HepG2 (cell line): ENCODE data around the gene CACNA1G. TPM values are rescaled to one million over a fixed set of nuclear protein-coding genes. Genes with fewer than 3 reads are reported as not detected.
A peak's percentile ranks its signal among the peaks of the same experiment; 100 is the strongest.

Experiments used
- ASH2L ChIP-seq: fragments of 300-600, 200-600 bp; sonication (generic); IDR thresholded peaks from 2 replicates; pipeline ENCODE4 v1.7.0; 2017; ENCODE audit warnings: low read depth, mild to moderate bottlenecking, moderate library complexity, mixed read lengths, low read length; ENCODE audit not compliant: insufficient read length
- ELF4 ChIP-seq: sonication (generic); formaldehyde crosslinking; IDR thresholded peaks from 2 replicates; pipeline ENCODE4 v1.5.0; 2020; ENCODE audit warnings: missing genetic modification reagents, mild to moderate bottlenecking, moderate library complexity, borderline replicate concordance
- MLXIP ChIP-seq: sonication (generic); formaldehyde crosslinking; IDR thresholded peaks from 2 replicates; pipeline ENCODE4 v1.9.0; 2021; ENCODE audit warnings: missing genetic modification reagents, borderline replicate concordance
- MTF2 ChIP-seq: sonication (generic); formaldehyde crosslinking; IDR thresholded peaks from 2 replicates; pipeline ENCODE4 v1.5.0; 2020; ENCODE audit warnings: missing genetic modification reagents, borderline replicate concordance
- MXI1 ChIP-seq: IDR thresholded peaks from 3 replicates; pipeline ENCODE4 v1.6.1; 2012; ENCODE audit warnings: low read depth, low read length, inconsistent platforms, borderline replicate concordance
- MYC ChIP-seq: sonication (generic); formaldehyde crosslinking; IDR thresholded peaks from 2 replicates; pipeline ENCODE4 v1.9.0; 2021; ENCODE audit warnings: missing genetic modification reagents, borderline replicate concordance
- NR2C2 ChIP-seq: sonication (generic); formaldehyde crosslinking; IDR thresholded peaks from 2 replicates; pipeline ENCODE4 v1.4.0; 2020; ENCODE audit warnings: missing genetic modification reagents, mild to moderate bottlenecking, moderate library complexity, borderline replicate concordance
- SCMH1 ChIP-seq: sonication (generic); formaldehyde crosslinking; IDR thresholded peaks from 2 replicates; pipeline ENCODE4 v1.9.0; 2021; ENCODE audit warnings: missing genetic modification reagents, mild to moderate bottlenecking, borderline replicate concordance
- TAF15 ChIP-seq: fragments of 200-400 bp; formaldehyde crosslinking; IDR thresholded peaks from one replicate; pipeline ENCODE4 v1.6.1; 2018; ENCODE audit warnings: mild to moderate bottlenecking, low read depth, low read length; ENCODE audit not compliant: poor library complexity, severe bottlenecking
- TEAD2 ChIP-seq: sonication (generic); formaldehyde crosslinking; IDR thresholded peaks from 2 replicates; pipeline ENCODE4 v1.9.0; 2021; ENCODE audit warnings: missing genetic modification reagents
- TOPORS ChIP-seq: sonication (generic); formaldehyde crosslinking; IDR thresholded peaks from 2 replicates; pipeline ENCODE4 v1.8.0; 2023; ENCODE audit warnings: mild to moderate bottlenecking, missing genetic modification reagents
- TRIM24 ChIP-seq: sonication (generic); formaldehyde crosslinking; IDR thresholded peaks from 2 replicates; pipeline ENCODE4 v1.8.0; 2022; ENCODE audit warnings: mild to moderate bottlenecking, missing genetic modification reagents
- ZFAT ChIP-seq: sonication (generic); formaldehyde crosslinking; conservative IDR thresholded peaks from 2 replicates; pipeline ENCODE4 v1.8.1; 2023; ENCODE audit warnings: missing genetic modification reagents, inconsistent platforms
- ZNF124 ChIP-seq: sonication (generic); formaldehyde crosslinking; IDR thresholded peaks from 2 replicates; pipeline ENCODE4 v1.4.0; 2020; ENCODE audit warnings: missing genetic modification reagents
- ZNF17 ChIP-seq: sonication (generic); formaldehyde crosslinking; IDR thresholded peaks from 2 replicates; pipeline ENCODE4 v1.5.0; 2020; ENCODE audit warnings: mild to moderate bottlenecking, missing genetic modification reagents
- ZNF333 ChIP-seq: sonication (generic); formaldehyde crosslinking; IDR thresholded peaks from 2 replicates; pipeline ENCODE4 v1.4.0; 2020; ENCODE audit warnings: mild to moderate bottlenecking, missing genetic modification reagents, borderline replicate concordance
- ZNF549 ChIP-seq: sonication (generic); formaldehyde crosslinking; IDR thresholded peaks from 2 replicates; pipeline ENCODE4 v1.5.0; 2020; ENCODE audit warnings: missing genetic modification reagents
- ZNF615 ChIP-seq: sonication (generic); formaldehyde crosslinking; IDR thresholded peaks from 2 replicates; pipeline ENCODE4 v1.5.0; 2020; ENCODE audit warnings: mild to moderate bottlenecking, missing genetic modification reagents, borderline replicate concordance
- polyA plus RNA-seq, 8 experiments: library from polyadenylated mRNA; depleted of rRNA in 3 of 8; stranded (reverse) in 7 of 8; unstranded in 1 of 8; fragments of >200 nt; fragmentation: Illumina TruSeq in 4 of 8; extraction: Trizol in 4 of 8; gene quantifications; 2 replicates each; pipeline versions ENCODE4 v1.2.1 to v1.2.3, GENCODE V29; 2011 to 2016; ENCODE audit warnings: low read depth in 4 of 8, missing spikeins in 1 of 8, mixed read lengths in 1 of 8; ENCODE audit not compliant: insufficient read depth in 1 of 8
- total RNA-seq, 5 experiments: library from RNA; depleted of rRNA; stranded (reverse); fragments of >200 nt; fragmentation: Illumina TruSeq; extraction: Trizol; gene quantifications; 2 replicates each; pipeline ENCODE4 v1.2.3, GENCODE V29; 2016; ENCODE audit warnings: low read depth in 1 of 5
- TF ChIP-seq, protein P1 (sequence below): IDR thresholded peaks from 2 replicates; pipeline ENCODE4 v1.4.0; 2020; ENCODE audit warnings: mild to moderate bottlenecking, missing genetic modification reagents
- TF ChIP-seq, protein P2 (sequence below): sonication (generic); formaldehyde crosslinking; IDR thresholded peaks from 2 replicates; pipeline ENCODE4 v1.5.1; 2020; ENCODE audit warnings: mild to moderate bottlenecking, missing genetic modification reagents, borderline replicate concordance

Gene CACNA1G
- total and polyA plus RNA-seq, 2 of the 13 experiments (the other 11 are each of a cell fraction or from before 2014, with no cell fraction given): 0.02 TPM; not detected in 1

- TF ChIP-seq, protein P1, sequence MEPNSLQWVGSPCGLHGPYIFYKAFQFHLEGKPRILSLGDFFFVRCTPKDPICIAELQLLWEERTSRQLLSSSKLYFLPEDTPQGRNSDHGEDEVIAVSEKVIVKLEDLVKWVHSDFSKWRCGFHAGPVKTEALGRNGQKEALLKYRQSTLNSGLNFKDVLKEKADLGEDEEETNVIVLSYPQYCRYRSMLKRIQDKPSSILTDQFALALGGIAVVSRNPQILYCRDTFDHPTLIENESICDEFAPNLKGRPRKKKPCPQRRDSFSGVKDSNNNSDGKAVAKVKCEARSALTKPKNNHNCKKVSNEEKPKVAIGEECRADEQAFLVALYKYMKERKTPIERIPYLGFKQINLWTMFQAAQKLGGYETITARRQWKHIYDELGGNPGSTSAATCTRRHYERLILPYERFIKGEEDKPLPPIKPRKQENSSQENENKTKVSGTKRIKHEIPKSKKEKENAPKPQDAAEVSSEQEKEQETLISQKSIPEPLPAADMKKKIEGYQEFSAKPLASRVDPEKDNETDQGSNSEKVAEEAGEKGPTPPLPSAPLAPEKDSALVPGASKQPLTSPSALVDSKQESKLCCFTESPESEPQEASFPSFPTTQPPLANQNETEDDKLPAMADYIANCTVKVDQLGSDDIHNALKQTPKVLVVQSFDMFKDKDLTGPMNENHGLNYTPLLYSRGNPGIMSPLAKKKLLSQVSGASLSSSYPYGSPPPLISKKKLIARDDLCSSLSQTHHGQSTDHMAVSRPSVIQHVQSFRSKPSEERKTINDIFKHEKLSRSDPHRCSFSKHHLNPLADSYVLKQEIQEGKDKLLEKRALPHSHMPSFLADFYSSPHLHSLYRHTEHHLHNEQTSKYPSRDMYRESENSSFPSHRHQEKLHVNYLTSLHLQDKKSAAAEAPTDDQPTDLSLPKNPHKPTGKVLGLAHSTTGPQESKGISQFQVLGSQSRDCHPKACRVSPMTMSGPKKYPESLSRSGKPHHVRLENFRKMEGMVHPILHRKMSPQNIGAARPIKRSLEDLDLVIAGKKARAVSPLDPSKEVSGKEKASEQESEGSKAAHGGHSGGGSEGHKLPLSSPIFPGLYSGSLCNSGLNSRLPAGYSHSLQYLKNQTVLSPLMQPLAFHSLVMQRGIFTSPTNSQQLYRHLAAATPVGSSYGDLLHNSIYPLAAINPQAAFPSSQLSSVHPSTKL (CRISPR knock-in tag): peak; percentile 35
- TF ChIP-seq ZNF17 (no peak), MTF2 (peak; percentile 47; the same call in 1 of the 2 replicates), ELF4 (no peak), TRIM24 (CRISPR knock-in tag) (no peak), ASH2L (peak; percentile 59), TAF15 (peak; percentile 74), SCMH1 (CRISPR knock-in tag) (no peak), MLXIP (CRISPR knock-in tag) (0 out of 2 replicates have a peak, but pooled peaks have one; percentile 14), MYC (CRISPR knock-in tag) (peak; percentile 72), ZNF615 (CRISPR knock-in tag) (no peak), NR2C2 (no peak; the same call in 1 of the 2 replicates), ZNF549 (CRISPR knock-in tag) (0 out of 2 replicates have a peak, but pooled peaks have one; percentile 79), ZNF333 (CRISPR knock-in tag) (no peak), MXI1 (peak; percentile 34; the same call in 1 of the 3 replicates), ZFAT (0 out of 2 replicates have a peak, but pooled peaks have one; percentile 73), TEAD2 (CRISPR knock-in tag) (no peak), TOPORS (CRISPR knock-in tag) (no peak; the same call in 1 of the 2 replicates), ZNF124 (CRISPR knock-in tag) (0 out of 2 replicates have a peak, but pooled peaks have one; percentile 32)
- TF ChIP-seq, protein P2, sequence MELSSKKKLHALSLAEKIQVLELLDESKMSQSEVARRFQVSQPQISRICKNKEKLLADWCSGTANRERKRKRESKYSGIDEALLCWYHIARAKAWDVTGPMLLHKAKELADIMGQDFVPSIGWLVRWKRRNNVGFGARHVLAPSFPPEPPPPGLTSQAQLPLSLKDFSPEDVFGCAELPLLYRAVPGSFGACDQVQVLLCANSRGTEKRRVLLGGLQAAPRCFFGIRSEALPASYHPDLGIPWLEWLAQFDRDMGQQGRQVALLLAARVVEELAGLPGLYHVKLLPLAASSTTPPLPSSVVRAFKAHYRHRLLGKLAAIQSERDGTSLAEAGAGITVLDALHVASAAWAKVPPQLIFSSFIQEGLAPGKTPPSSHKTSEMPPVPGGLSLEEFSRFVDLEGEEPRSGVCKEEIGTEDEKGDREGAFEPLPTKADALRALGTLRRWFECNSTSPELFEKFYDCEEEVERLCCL (CRISPR knock-in tag): no peak
Measured at GRCh38 chr17:50541716-50542688, 18.5 kb upstream of the CACNA1G start (continued).
